WTC11 (cell line): ENCODE results near the gene ATF7. TPM values are rescaled to one million over a fixed set of nuclear protein-coding genes. Genes with fewer than 3 reads are reported as not detected.
"Not testable (repeated sequence)": the region's sequence is repeated elsewhere in the genome, so short reads cannot be mapped to it uniquely, and the experiment has no call there.

Source experiments
- ATAC-seq: fragments of 200-7000 bp; cut with Tn5 transposase; 2 replicates; pipeline ENCODE4 v1.10.0; 2021; ENCODE audit warnings: mild to moderate bottlenecking, moderate library complexity
- CTCF ChIA-PET: fragments of 300-600 bp; sonication (Branson Sonifier 250); formaldehyde crosslinking; loops from one replicate; lab custom pipeline; 2021; ENCODE audit warnings: antibody characterized with exemption; lab: Charles Lee
- POLR2A ChIA-PET: fragments of 350-600 bp; sonication (Branson Sonifier 250); formaldehyde crosslinking; loops from one replicate; lab custom pipeline; 2021; ENCODE audit warnings: antibody characterized with exemption; lab: Charles Lee
- DNase-seq: peaks from one replicate; pipeline ENCODE4 v3.0.0; 2021; ENCODE audit warnings: low spot score
- H3K27ac Mint-ChIP-seq: 2 replicates; pipeline ENCODE4 v1.8.0; 2021; ENCODE audit warnings: mixed read lengths
- H3K27me3 Mint-ChIP-seq: 2 replicates; pipeline ENCODE4 v1.8.0; 2021; ENCODE audit warnings: low read depth, mild to moderate bottlenecking, moderate library complexity, mixed read lengths
- H3K36me3 Mint-ChIP-seq: 2 replicates; pipeline ENCODE4 v1.8.0; 2021; ENCODE audit warnings: mixed read lengths
- H3K4me1 Mint-ChIP-seq: 2 replicates; pipeline ENCODE4 v1.8.0; 2022; ENCODE audit warnings: mixed read lengths
- H3K4me3 Mint-ChIP-seq: 2 replicates; pipeline ENCODE4 v1.8.0; 2021; ENCODE audit warnings: mild to moderate bottlenecking, moderate library complexity, mixed read lengths
- H3K9me3 Mint-ChIP-seq: 2 replicates; pipeline ENCODE4 v1.8.0; 2021; ENCODE audit warnings: mixed read lengths
- ARID4B ChIP-seq: sonication (generic); formaldehyde crosslinking; IDR thresholded peaks from 2 replicates; pipeline ENCODE4 v1.8.0; 2023; ENCODE audit warnings: missing genetic modification reagents, mild to moderate bottlenecking, borderline replicate concordance
- ATF3 ChIP-seq: sonication (generic); formaldehyde crosslinking; conservative IDR thresholded peaks from 2 replicates; pipeline ENCODE4 v1.8.1; 2022; ENCODE audit warnings: mild to moderate bottlenecking, missing genetic modification reagents
- ATF6 ChIP-seq: sonication (generic); formaldehyde crosslinking; IDR thresholded peaks from 2 replicates; pipeline ENCODE4 v1.8.1; 2023; ENCODE audit warnings: mild to moderate bottlenecking, missing genetic modification reagents
- EMX1 ChIP-seq: fragments of 250-450 bp; sonication (Bioruptor Pico); IDR thresholded peaks from 2 replicates; pipeline ENCODE4 v1.8.0; 2021; ENCODE audit warnings: mild to moderate bottlenecking
- ERG ChIP-seq: fragments of 250-450 bp; sonication (Bioruptor Pico); IDR thresholded peaks from 2 replicates; pipeline ENCODE4 v1.8.0; 2021; ENCODE audit warnings: mild to moderate bottlenecking
- FOXJ3 ChIP-seq: sonication (generic); formaldehyde crosslinking; IDR thresholded peaks from 2 replicates; pipeline ENCODE4 v1.9.0; 2021; ENCODE audit warnings: missing genetic modification reagents, mild to moderate bottlenecking, borderline replicate concordance
- ZNF425 ChIP-seq: fragments of 250-450 bp; sonication (Bioruptor Pico); conservative IDR thresholded peaks from 2 replicates; pipeline ENCODE4 v1.9.0; 2021; ENCODE audit warnings: mild to moderate bottlenecking
- ZNF671 ChIP-seq: fragments of 250-450 bp; sonication (Bioruptor Pico); IDR thresholded peaks from 2 replicates; pipeline ENCODE4 v1.8.0; 2021; ENCODE audit warnings: mild to moderate bottlenecking
- total RNA-seq: library from RNA; stranded (reverse); gene quantifications from 3 replicates; pipeline ENCODE4 v1.2.3, GENCODE V29; 2021
- TF ChIP-seq, protein P1 (sequence below): sonication (generic); formaldehyde crosslinking; IDR thresholded peaks from 2 replicates; pipeline ENCODE4 v1.8.1; 2023; ENCODE audit warnings: mild to moderate bottlenecking, missing genetic modification reagents, moderate library complexity
- TF ChIP-seq, protein P2 (sequence below): fragments of 200-600 bp; IDR thresholded peaks from 2 replicates; pipeline ENCODE4 v1.8.0; 2022; ENCODE audit warnings: antibody characterized with exemption

Gene ATF7
- total RNA-seq, 1 experiment from 2014 or later, result 16.3 TPM

- Mint-ChIP-seq H3K9me3 (no peaks in the 10 kb centered on the region), H3K36me3 (peaks cover 55% of the 10 kb centered on the region), H3K27me3 (no peaks in the 10 kb centered on the region)
- DNase-seq (no peak), ATAC-seq (no peak; the same call in 1 of the 2 replicates)
- CTCF ChIA-PET, result interaction anchor here (0.5 to 8.1 kb wide), 19 partner anchors 9 to 256 kb away, joined by 3 to 99 read pairs (median 4); partner anchors contain the start of genes AAAS, ATP5MC2, MAP3K12 and NPFF
- TF ChIP-seq ZNF671, result peak; percentile 68; the same call in 1 of the 2 replicates
- 0 out of 2 replicates have a peak, but pooled peaks have one; percentile 28 for TF ChIP-seq FOXJ3 (CRISPR knock-in tag)
- no peak for TF ChIP-seq ATF6 (CRISPR knock-in tag)
- TF ChIP-seq ERG (CRISPR knock-in tag), result peak; percentile 42; the same call in 1 of the 2 replicates
- no peak for TF ChIP-seq ATF3 (CRISPR knock-in tag)
- TF ChIP-seq EMX1, result peak; percentile 71
- TF ChIP-seq, all 79 proteins: peak for 4
- H3K27ac Mint-ChIP-seq, result no peak overlapping the region
- peaks cover 15% of the 10 kb centered on the region for H3K4me1 Mint-ChIP-seq
- no peak overlapping the region for H3K4me3 Mint-ChIP-seq
- POLR2A ChIA-PET, result interaction anchor here (0.7 to 2.7 kb wide), 7 partner anchors 10 to 215 kb away, joined by 3 to 23 read pairs (median 6); partner anchors contain the start of genes MAP3K12 and TARBP2
These were observed 143.5 kb downstream of the ATF7 start for GRCh38 chr12:53482626-53483168.

DNA sequence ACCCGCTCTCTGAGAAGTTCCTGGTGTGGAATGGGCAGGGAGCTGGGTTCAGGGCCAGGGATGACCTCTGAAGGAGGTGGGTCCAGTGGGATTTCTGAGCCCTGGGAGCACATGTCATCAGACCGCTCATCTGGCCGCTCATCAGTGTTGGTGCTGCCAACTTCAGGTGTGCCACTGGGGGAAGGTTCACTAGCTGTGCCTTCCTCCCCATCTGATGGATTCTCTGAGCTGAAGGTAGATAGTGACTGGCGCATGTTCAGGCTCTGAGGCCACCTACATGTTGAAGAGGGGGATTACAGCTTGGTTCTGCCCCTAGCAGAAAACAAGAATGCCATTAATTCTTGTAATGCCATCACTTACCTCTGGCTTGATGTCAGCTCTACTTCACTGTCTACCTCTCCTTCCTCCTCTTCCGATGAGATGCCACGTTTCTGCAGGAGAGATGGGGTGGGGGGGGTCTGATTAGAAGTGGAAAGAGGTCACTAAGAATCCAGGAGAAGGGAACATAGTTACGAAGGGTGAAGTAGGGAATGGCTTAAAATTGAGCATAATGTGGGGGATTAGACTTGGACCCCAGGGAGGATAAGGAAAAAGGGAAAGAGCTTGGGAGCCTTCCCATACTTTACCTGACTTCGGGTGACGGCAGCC is 144.1 kb downstream of the ATF7 start:
- Mint-ChIP-seq H3K27ac (peak overlapping the region; percentile 86), H3K9me3 (no peaks in the 10 kb centered on the region), H3K4me1 (peaks cover 18% of the 10 kb centered on the region), H3K36me3 (peaks cover 60% of the 10 kb centered on the region), H3K4me3 (no peak overlapping the region), H3K27me3 (no peaks in the 10 kb centered on the region)
- TF ChIP-seq ZNF425 (CRISPR knock-in tag), result 0 out of 2 replicates have a peak, but pooled peaks have one; percentile 30
- TF ChIP-seq, protein P1, sequence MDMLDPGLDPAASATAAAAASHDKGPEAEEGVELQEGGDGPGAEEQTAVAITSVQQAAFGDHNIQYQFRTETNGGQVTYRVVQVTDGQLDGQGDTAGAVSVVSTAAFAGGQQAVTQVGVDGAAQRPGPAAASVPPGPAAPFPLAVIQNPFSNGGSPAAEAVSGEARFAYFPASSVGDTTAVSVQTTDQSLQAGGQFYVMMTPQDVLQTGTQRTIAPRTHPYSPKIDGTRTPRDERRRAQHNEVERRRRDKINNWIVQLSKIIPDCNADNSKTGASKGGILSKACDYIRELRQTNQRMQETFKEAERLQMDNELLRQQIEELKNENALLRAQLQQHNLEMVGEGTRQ (CRISPR knock-in tag), result no peak
- no peak for TF ChIP-seq ARID4B
- TF ChIP-seq, protein P2, sequence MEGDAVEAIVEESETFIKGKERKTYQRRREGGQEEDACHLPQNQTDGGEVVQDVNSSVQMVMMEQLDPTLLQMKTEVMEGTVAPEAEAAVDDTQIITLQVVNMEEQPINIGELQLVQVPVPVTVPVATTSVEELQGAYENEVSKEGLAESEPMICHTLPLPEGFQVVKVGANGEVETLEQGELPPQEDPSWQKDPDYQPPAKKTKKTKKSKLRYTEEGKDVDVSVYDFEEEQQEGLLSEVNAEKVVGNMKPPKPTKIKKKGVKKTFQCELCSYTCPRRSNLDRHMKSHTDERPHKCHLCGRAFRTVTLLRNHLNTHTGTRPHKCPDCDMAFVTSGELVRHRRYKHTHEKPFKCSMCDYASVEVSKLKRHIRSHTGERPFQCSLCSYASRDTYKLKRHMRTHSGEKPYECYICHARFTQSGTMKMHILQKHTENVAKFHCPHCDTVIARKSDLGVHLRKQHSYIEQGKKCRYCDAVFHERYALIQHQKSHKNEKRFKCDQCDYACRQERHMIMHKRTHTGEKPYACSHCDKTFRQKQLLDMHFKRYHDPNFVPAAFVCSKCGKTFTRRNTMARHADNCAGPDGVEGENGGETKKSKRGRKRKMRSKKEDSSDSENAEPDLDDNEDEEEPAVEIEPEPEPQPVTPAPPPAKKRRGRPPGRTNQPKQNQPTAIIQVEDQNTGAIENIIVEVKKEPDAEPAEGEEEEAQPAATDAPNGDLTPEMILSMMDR, result peak; percentile 13; the same call in 1 of the 2 replicates
- ATAC-seq, result peak; percentile 63
- peak; percentile 19 for DNase-seq
- ChIA-PET CTCF (interaction anchor here (0.5 to 8.1 kb wide), 30 partner anchors 8 to 434 kb away, joined by 3 to 99 read pairs (median 4); partner anchors contain the start of genes AAAS, ATP5MC2, MAP3K12 and NPFF), POLR2A (interaction anchor here (0.6 to 2.7 kb wide), 11 partner anchors 11 to 215 kb away, joined by 3 to 23 read pairs (median 3); partner anchors contain the start of genes MAP3K12 and TARBP2)

- POLR2A ChIA-PET, result interaction anchor here (0.6 to 2.7 kb wide), 10 partner anchors 11 to 214 kb away, joined by 3 to 23 read pairs (median 4); partner anchors contain the start of genes MAP3K12 and TARBP2
- not testable (repeated sequence) for ATAC-seq
These were observed 144.7 kb downstream of the ATF7 start for GRCh38 chr12:53481458-53481857.

More at GRCh38 chr12:53481458-53481857, 144.7 kb downstream of the ATF7 start:
- not testable (repeated sequence) for H3K9me3 Mint-ChIP-seq, H3K27me3 Mint-ChIP-seq, H3K4me3 Mint-ChIP-seq, DNase-seq
- Mint-ChIP-seq H3K4me1 (peaks cover 24% of the 10 kb centered on the region), H3K36me3 (peaks cover 66% of the 10 kb centered on the region), H3K27ac (peak overlapping the region; percentile 80; the same call in 1 of the 2 replicates)
- CTCF ChIA-PET, result interaction anchor here (0.6 to 8.1 kb wide), 26 partner anchors 8 to 434 kb away, joined by 3 to 99 read pairs (median 4); partner anchors contain the start of genes AAAS, ATP5MC2, MAP3K12 and NPFF
